ENCODE results near the gene TAF1. TPM values are rescaled to one million over a fixed set of nuclear protein-coding genes. Genes with fewer than 3 reads are reported as not detected.
A peak's percentile ranks its signal among the peaks of the same experiment; 100 is the strongest.
"Not testable (repeated sequence)": the region's sequence is repeated elsewhere in the genome, so short reads cannot be mapped to it uniquely, and the experiment has no call there.

Gene TAF1
- total RNA-seq, 1 donor from 2014 or later = 29.7 TPM

DNA sequence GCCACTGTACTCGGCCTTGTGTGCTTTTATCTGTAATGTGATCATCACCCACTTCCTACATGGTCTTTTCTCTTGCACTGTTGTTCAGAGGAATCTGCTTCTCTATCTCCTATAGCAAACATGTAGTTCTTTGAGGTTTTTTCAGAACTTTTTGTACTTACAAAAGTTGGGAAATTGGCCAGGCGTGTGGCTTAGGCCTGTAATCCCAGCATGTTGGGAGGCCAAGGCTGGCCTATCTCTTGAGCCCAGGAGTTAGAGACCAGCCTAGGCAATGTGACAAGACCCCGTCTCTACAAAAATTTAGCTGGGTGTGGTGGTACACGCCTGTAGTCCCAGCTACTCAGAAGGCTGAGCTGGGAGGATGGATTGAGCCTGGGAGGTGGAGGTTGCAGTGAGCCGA lies 30.4 kb downstream of the TAF1 start:
- no peaks in the 10 kb centered on the region for H3K4me1 ChIP-seq
- no peaks in the 10 kb centered on the region for H3K36me3 ChIP-seq
- Mint-ChIP-seq H3K27me3 (ENCODE audit: insufficient read depth, low read depth) (no peaks in the 10 kb centered on the region), H3K36me3 (peaks cover 18% of the 10 kb centered on the region), H3K4me3 (no peak overlapping the region), H3K9me3 (no peaks in the 10 kb centered on the region), H3K4me1 (no peaks in the 10 kb centered on the region), H3K27ac (no peak overlapping the region)
- no peak overlapping the region for H3K9ac ChIP-seq
- H3F3A ChIP-seq (ENCODE audit: low read depth) = no peaks in the 10 kb centered on the region
- no peaks in the 10 kb centered on the region for H4K20me1 ChIP-seq (ENCODE audit: low read depth)
- no peaks in the 10 kb centered on the region for H3K27me3 ChIP-seq
- no peaks in the 10 kb centered on the region for H3K79me2 ChIP-seq (ENCODE audit: low read depth)
- TF ChIP-seq CTCF (IDR thresholded peaks at IDR 0.05) (no peak), EZH2phosphoT487 (IDR thresholded peaks at IDR 0.05) (no peak), EZH2 (IDR thresholded peaks at IDR 0.05) (no peak)
- no peak overlapping the region for H2AFZ ChIP-seq (replicated peaks)
- no peak overlapping the region for H3K4me2 ChIP-seq
- no peak overlapping the region for H3K4me3 ChIP-seq
- H3K27ac ChIP-seq = no peak overlapping the region
- no peaks in the 10 kb centered on the region for H3K9me3 ChIP-seq (ENCODE audit: low read depth)
- no peak for DNase-seq (ENCODE audit: low spot score)

DNA sequence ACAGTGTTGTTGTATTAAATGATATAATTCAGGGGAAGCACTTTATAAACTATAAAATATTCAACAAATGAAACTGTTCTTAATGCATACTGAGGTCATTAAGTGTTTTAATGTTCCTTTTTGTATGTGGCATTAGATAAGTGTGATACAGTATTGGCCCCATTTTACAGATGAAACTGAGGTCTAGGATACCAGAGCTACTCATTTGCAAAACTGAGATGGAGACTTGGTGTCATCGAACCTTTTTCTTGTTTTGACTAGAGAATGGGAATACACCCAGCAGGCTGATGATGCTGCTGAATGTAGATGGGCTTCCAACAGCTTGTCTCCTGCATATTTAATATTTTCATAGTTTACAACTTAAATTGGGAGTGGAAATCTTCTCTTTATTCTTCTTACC lies 34.6 kb downstream of the TAF1 start:
- no peak overlapping the region for H2AFZ ChIP-seq (replicated peaks)
- H3K36me3 Mint-ChIP-seq = peaks cover 17% of the 10 kb centered on the region
- DNase-seq (ENCODE audit: low spot score) = no peak
- no peak overlapping the region for H3K27ac ChIP-seq
- no peak overlapping the region for H3K4me3 Mint-ChIP-seq
- no peaks in the 10 kb centered on the region for H3K9me3 Mint-ChIP-seq
- no peak overlapping the region for H3K27ac Mint-ChIP-seq
- H3K4me1 Mint-ChIP-seq = no peaks in the 10 kb centered on the region
- H3K27me3 Mint-ChIP-seq (ENCODE audit: insufficient read depth, low read depth) = no peaks in the 10 kb centered on the region
- TF ChIP-seq CTCF (IDR thresholded peaks at IDR 0.05) = no peak
- TF ChIP-seq EZH2phosphoT487 (IDR thresholded peaks at IDR 0.05) = no peak
- no peaks in the 10 kb centered on the region for H3K9me3 ChIP-seq (ENCODE audit: low read depth)
- no peak overlapping the region for H3K4me2 ChIP-seq
- H3K27me3 ChIP-seq = no peaks in the 10 kb centered on the region
- H4K20me1 ChIP-seq (ENCODE audit: low read depth) = no peaks in the 10 kb centered on the region
- no peaks in the 10 kb centered on the region for H3K79me2 ChIP-seq (ENCODE audit: low read depth)
- no peaks in the 10 kb centered on the region for H3K4me1 ChIP-seq
- no peaks in the 10 kb centered on the region for H3K36me3 ChIP-seq
- no peaks in the 10 kb centered on the region for H3F3A ChIP-seq (ENCODE audit: low read depth)
- no peak overlapping the region for H3K9ac ChIP-seq
- no peak overlapping the region for H3K4me3 ChIP-seq

- H3K4me2 ChIP-seq; H3K79me2 ChIP-seq (ENCODE audit: low read depth); DNase-seq (ENCODE audit: low spot score); H3K4me3 Mint-ChIP-seq; H3K4me1 Mint-ChIP-seq; H3K36me3 Mint-ChIP-seq; H3F3A ChIP-seq (ENCODE audit: low read depth); H2AFZ ChIP-seq (replicated peaks); H3K27me3 ChIP-seq; H3K27ac ChIP-seq; H3K4me1 ChIP-seq; H3K9me3 ChIP-seq (ENCODE audit: low read depth); H3K27ac Mint-ChIP-seq; H4K20me1 ChIP-seq (ENCODE audit: low read depth); H3K9ac ChIP-seq; H3K27me3 Mint-ChIP-seq (ENCODE audit: insufficient read depth, low read depth); H3K9me3 Mint-ChIP-seq; H3K4me3 ChIP-seq; H3K36me3 ChIP-seq: not testable (repeated sequence)
These were observed 50.1 kb downstream of the TAF1 start for GRCh38 chrX:71416260-71416659.

GRCh38 chrX:71420686-71421085 lies 54.5 kb downstream of the TAF1 start:
- H4K20me1 ChIP-seq (ENCODE audit: low read depth) = no peaks in the 10 kb centered on the region
- no peak overlapping the region for H3K4me3 Mint-ChIP-seq
- H3K79me2 ChIP-seq (ENCODE audit: low read depth) = no peaks in the 10 kb centered on the region
- H3K36me3 Mint-ChIP-seq = peaks cover 21% of the 10 kb centered on the region
- H3K4me1 Mint-ChIP-seq = no peaks in the 10 kb centered on the region
- H3K36me3 ChIP-seq = no peaks in the 10 kb centered on the region
- DNase-seq (ENCODE audit: low spot score) = peak; percentile 5
- H3K4me3 ChIP-seq = no peak overlapping the region
- no peak overlapping the region for H3K9ac ChIP-seq
- H2AFZ ChIP-seq (replicated peaks) = no peak overlapping the region
- peaks cover 9% of the 10 kb centered on the region for H3K9me3 Mint-ChIP-seq
- TF ChIP-seq EZH2 (IDR thresholded peaks at IDR 0.05) (no peak), EZH2phosphoT487 (IDR thresholded peaks at IDR 0.05) (no peak), CTCF (IDR thresholded peaks at IDR 0.05) (no peak)
- H3K27ac ChIP-seq = no peak overlapping the region
- H3K27ac Mint-ChIP-seq = no peak overlapping the region
- H3K4me1 ChIP-seq = no peaks in the 10 kb centered on the region
- no peaks in the 10 kb centered on the region for H3K27me3 ChIP-seq
- no peaks in the 10 kb centered on the region for H3K9me3 ChIP-seq (ENCODE audit: low read depth)
- H3F3A ChIP-seq (ENCODE audit: low read depth) = no peaks in the 10 kb centered on the region
- H3K27me3 Mint-ChIP-seq (ENCODE audit: insufficient read depth, low read depth) = peaks cover 3% of the 10 kb centered on the region
- no peak overlapping the region for H3K4me2 ChIP-seq

All from neural progenitor cell (in vitro differentiated cells).